Activated naive CD4-positive, alpha-beta T cell treated with Interleukin-2 at 50 U/mL for 16 hours (primary cell): Measurements from ENCODE around the gene STXBP5.

ENCODE experiments used
- DNase-seq: peaks from one replicate; pipeline ENCODE4 v3.0.0-alpha.2; 2020

Gene STXBP5

GRCh38 chr6:147204060-147204785 lies at the start of gene STXBP5:
Gene STXBP5, plus strand, starts transcription at chr6:147204417. Its CDS starts 116 bp downstream, at chr6:147204533.
- DNase-seq: peak; percentile 36

- no peak for DNase-seq
These were observed 49.8 kb upstream of the STXBP5 start for GRCh38 chr6:147154454-147154853.

- no peak for DNase-seq
These were observed 48.0 kb upstream of the STXBP5 start for GRCh38 chr6:147156218-147156617.

GRCh38 chr6:147156799-147157382 lies 47.3 kb upstream of the STXBP5 start:
- no peak for DNase-seq

- no peak for DNase-seq
These were observed 46.3 kb upstream of the STXBP5 start for GRCh38 chr6:147157930-147158329.

- no peak for DNase-seq
These were observed 45.3 kb upstream of the STXBP5 start for GRCh38 chr6:147158881-147159280.

GRCh38 chr6:147159536-147160374 lies 44.5 kb upstream of the STXBP5 start:
- DNase-seq: no peak

GRCh38 chr6:147160593-147160992 lies 43.6 kb upstream of the STXBP5 start:
- DNase-seq: no peak

GRCh38 chr6:147161253-147161973 lies 42.8 kb upstream of the STXBP5 start:
- DNase-seq: no peak

- DNase-seq: no peak
These were observed 42.2 kb upstream of the STXBP5 start for GRCh38 chr6:147161974-147162495.

- no peak for DNase-seq
These were observed 39.5 kb upstream of the STXBP5 start for GRCh38 chr6:147164761-147165160.

- DNase-seq: no peak
These were observed 37.8 kb upstream of the STXBP5 start for GRCh38 chr6:147166360-147166944.

GRCh38 chr6:147166992-147167391 lies 37.2 kb upstream of the STXBP5 start:
- no peak for DNase-seq

GRCh38 chr6:147167576-147168461 lies 36.4 kb upstream of the STXBP5 start:
- no peak for DNase-seq

- no peak for DNase-seq
These were observed 34.7 kb upstream of the STXBP5 start for GRCh38 chr6:147169529-147169928.

GRCh38 chr6:147170269-147170668 lies 33.9 kb upstream of the STXBP5 start:
- no peak for DNase-seq

GRCh38 chr6:147173140-147173539 lies 31.1 kb upstream of the STXBP5 start:
- DNase-seq: no peak

GRCh38 chr6:147173675-147174308 lies 30.4 kb upstream of the STXBP5 start:
- no peak for DNase-seq

GRCh38 chr6:147176795-147177194 lies 27.4 kb upstream of the STXBP5 start:
- no peak for DNase-seq

GRCh38 chr6:147177286-147177685 lies 26.9 kb upstream of the STXBP5 start:
- no peak for DNase-seq

GRCh38 chr6:147178355-147178754 lies 25.9 kb upstream of the STXBP5 start:
- DNase-seq: no peak
